ENCODE results near the gene RANBP3.

- no peak for TF ChIP-seq ZNF70 (CRISPR knock-in tag; IDR thresholded peaks at IDR 0.05)
- TF ChIP-seq CSDC2 (CRISPR knock-in tag; IDR thresholded peaks at IDR 0.05) = no peak
- TF ChIP-seq GLIS3 (CRISPR knock-in tag; IDR thresholded peaks at IDR 0.05) = no peak
- no peak for TF ChIP-seq RARB (CRISPR knock-in tag; IDR thresholded peaks at IDR 0.05)
- no peak for TF ChIP-seq ARNTL (CRISPR knock-in tag; IDR thresholded peaks at IDR 0.05; ENCODE audit: borderline replicate concordance, low read depth)
- no peak for TF ChIP-seq TOX (CRISPR knock-in tag; IDR thresholded peaks at IDR 0.05; ENCODE audit: borderline replicate concordance)
- TF ChIP-seq ZNF8 (CRISPR knock-in tag; IDR thresholded peaks at IDR 0.05) = no peak
- TF ChIP-seq, protein P1, sequence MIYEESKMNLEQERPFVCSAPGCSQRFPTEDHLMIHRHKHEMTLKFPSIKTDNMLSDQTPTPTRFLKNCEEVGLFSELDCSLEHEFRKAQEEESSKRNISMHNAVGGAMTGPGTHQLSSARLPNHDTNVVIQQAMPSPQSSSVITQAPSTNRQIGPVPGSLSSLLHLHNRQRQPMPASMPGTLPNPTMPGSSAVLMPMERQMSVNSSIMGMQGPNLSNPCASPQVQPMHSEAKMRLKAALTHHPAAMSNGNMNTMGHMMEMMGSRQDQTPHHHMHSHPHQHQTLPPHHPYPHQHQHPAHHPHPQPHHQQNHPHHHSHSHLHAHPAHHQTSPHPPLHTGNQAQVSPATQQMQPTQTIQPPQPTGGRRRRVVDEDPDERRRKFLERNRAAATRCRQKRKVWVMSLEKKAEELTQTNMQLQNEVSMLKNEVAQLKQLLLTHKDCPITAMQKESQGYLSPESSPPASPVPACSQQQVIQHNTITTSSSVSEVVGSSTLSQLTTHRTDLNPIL (CRISPR knock-in tag; IDR thresholded peaks at IDR 0.05; ENCODE audit: low read depth) = no peak
- TF ChIP-seq PPARA (CRISPR knock-in tag; IDR thresholded peaks at IDR 0.05; ENCODE audit: borderline replicate concordance) = no peak
- TF ChIP-seq SNAI2 (CRISPR knock-in tag; IDR thresholded peaks at IDR 0.05) = no peak
- no peak for TF ChIP-seq ZC3H10 (CRISPR knock-in tag; IDR thresholded peaks at IDR 0.05)
Observed at GRCh38 chr19:5907241-5907640, 70.7 kb downstream of the RANBP3 start.

Data from SK-N-SH treated with all-trans-retinoic acid at 6 μM for 48 hours (cell line).